GM23338 (cell line): Measurements from ENCODE around the gene ARHGEF3. TPM values are rescaled to one million over a fixed set of nuclear protein-coding genes. Genes with fewer than 3 reads are reported as not detected.

Experiments used
- ATAC-seq: fragments of 200-7000 bp; cut with Tn5 transposase; 3 replicates; pipeline ENCODE4 v1.9.1; 2020
- DNase-seq: peaks from one replicate; pipeline ENCODE4 v3.0.0-alpha.2; 2015; ENCODE audit warnings: low spot score
- H2AFZ ChIP-seq: fragments of 200-600 bp; sonication (generic); 2 replicates; pipeline ENCODE4 v1.8.0; 2016; ENCODE audit warnings: antibody characterized with exemption, mild to moderate bottlenecking, moderate library complexity
- H3F3A ChIP-seq: fragments of 200-600 bp; sonication (generic); replicated peaks from 2 replicates; pipeline ENCODE4 v1.8.0; 2017; ENCODE audit warnings: antibody characterized with exemption, mixed run types, low read depth
- H3K27ac ChIP-seq: fragments of 200-600 bp; sonication (generic); 2 replicates; pipeline ENCODE4 v1.6.1; 2016; ENCODE audit warnings: low read depth
- H3K27me3 ChIP-seq: fragments of 200-600 bp; sonication (generic); 2 replicates; pipeline ENCODE4 v1.8.0; 2016; ENCODE audit warnings: mild to moderate bottlenecking, mixed run types, moderate library complexity; ENCODE audit not compliant: insufficient read depth
- H3K36me3 ChIP-seq: fragments of 200-600 bp; sonication (generic); 2 replicates; pipeline ENCODE4 v1.8.0; 2016; ENCODE audit warnings: mild to moderate bottlenecking; ENCODE audit not compliant: insufficient read depth
- H3K4me1 ChIP-seq: fragments of 200-600 bp; sonication (generic); 2 replicates; pipeline ENCODE4 v1.8.0; 2016; ENCODE audit warnings: mild to moderate bottlenecking, moderate library complexity; ENCODE audit not compliant: insufficient read depth
- H3K4me2 ChIP-seq: fragments of 200-600 bp; sonication (generic); 2 replicates; pipeline ENCODE4 v1.7.1; 2017; ENCODE audit warnings: mixed run types
- H3K4me3 ChIP-seq: fragments of 200-600 bp; sonication (generic); 2 replicates; pipeline ENCODE4 v1.6.1; 2016; ENCODE audit warnings: mixed run types
- H3K79me2 ChIP-seq: fragments of 200-600 bp; sonication (generic); replicated peaks from 2 replicates; pipeline ENCODE4 v1.8.0; 2017; ENCODE audit warnings: mild to moderate bottlenecking; ENCODE audit not compliant: insufficient read depth
- H3K9me2 ChIP-seq: fragments of 200-600 bp; sonication (generic); 2 replicates; pipeline ENCODE4 v1.8.0; 2017; ENCODE audit not compliant: insufficient read depth
- H4K20me1 ChIP-seq: fragments of 200-600 bp; sonication (generic); replicated peaks from 2 replicates; pipeline ENCODE4 v1.8.0; 2017; ENCODE audit warnings: mild to moderate bottlenecking; ENCODE audit not compliant: insufficient read depth
- H3K27ac Mint-ChIP-seq: 2 replicates; pipeline ENCODE4 v1.8.0; 2020; ENCODE audit warnings: inconsistent platforms, mild to moderate bottlenecking, moderate library complexity, mixed read lengths
- H3K27me3 Mint-ChIP-seq: 3 replicates; pipeline ENCODE4 v1.8.0; 2022; ENCODE audit warnings: low read depth, mild to moderate bottlenecking, moderate library complexity, mixed read lengths, inconsistent platforms; ENCODE audit not compliant: insufficient read depth, poor library complexity
- H3K36me3 Mint-ChIP-seq: 3 replicates; pipeline ENCODE4 v1.8.0; 2021; ENCODE audit warnings: low read depth, mild to moderate bottlenecking, inconsistent platforms, moderate library complexity, mixed read lengths
- H3K4me1 Mint-ChIP-seq: 3 replicates; pipeline ENCODE4 v1.8.0; 2020; ENCODE audit warnings: mild to moderate bottlenecking, inconsistent platforms, mixed read lengths
- H3K4me3 Mint-ChIP-seq: 3 replicates; pipeline ENCODE4 v1.8.0; 2021; ENCODE audit warnings: moderate library complexity, mild to moderate bottlenecking, inconsistent platforms, mixed read lengths
- H3K9me3 Mint-ChIP-seq: 3 replicates; pipeline ENCODE4 v1.8.0; 2020; ENCODE audit warnings: moderate library complexity, mild to moderate bottlenecking, inconsistent platforms, mixed read lengths
- CREB1 ChIP-seq: fragments of 250-450 bp; sonication (Bioruptor Pico); IDR thresholded peaks from 2 replicates; pipeline ENCODE4 v1.5.0; 2020; ENCODE audit warnings: low read depth, mild to moderate bottlenecking, moderate library complexity
- EZH2phosphoT487 ChIP-seq: fragments of 200-600 bp; sonication (generic); IDR thresholded peaks from one replicate; pipeline ENCODE4 v1.8.1; 2018; ENCODE audit warnings: antibody characterized with exemption; ENCODE audit not compliant: unreplicated experiment
- NANOG ChIP-seq: IDR thresholded peaks from 2 replicates; pipeline ENCODE4 v1.6.1; 2016; ENCODE audit warnings: antibody characterized with exemption, borderline replicate concordance
- POLR2AphosphoS5 ChIP-seq: IDR thresholded peaks from 2 replicates; pipeline ENCODE4 v1.6.1; 2016; ENCODE audit warnings: antibody characterized with exemption, low read depth
- STAT1 ChIP-seq: IDR thresholded peaks from one replicate; pipeline ENCODE4 v1.6.1; 2016; ENCODE audit warnings: antibody characterized with exemption; ENCODE audit not compliant: unreplicated experiment
- ZNF331 ChIP-seq: fragments of 250-450 bp; sonication (Bioruptor Pico); IDR thresholded peaks from 2 replicates; pipeline ENCODE4 v1.5.0; 2020; ENCODE audit warnings: low read depth, mild to moderate bottlenecking, moderate library complexity
- polyA plus RNA-seq: library from polyadenylated mRNA; unstranded; fragments of >200 nt; fragmentation: Nextera tagmentation; extraction: Ambion mirVana; gene quantifications from 2 replicates; pipeline ENCODE4 v1.2.1, GENCODE V29; 2016
- total RNA-seq: library from RNA; depleted of rRNA; stranded (reverse); fragments of >200 nt; shearing (Covaris generic); gene quantifications from 2 replicates; pipeline ENCODE4 v1.2.3, GENCODE V29; 2014
- TF ChIP-seq, protein P1 (sequence below): IDR thresholded peaks from one replicate; pipeline ENCODE4 v1.6.1; 2018; ENCODE audit warnings: antibody characterized with exemption; ENCODE audit not compliant: unreplicated experiment
- TF ChIP-seq, protein P2 (sequence below): IDR thresholded peaks from 2 replicates; pipeline ENCODE4 v1.6.1; 2016; ENCODE audit warnings: antibody characterized with exemption
- TF ChIP-seq, protein P3 (sequence below): fragments of 250-450 bp; sonication (Bioruptor Pico); IDR thresholded peaks from 2 replicates; pipeline ENCODE4 v1.5.0; 2020; ENCODE audit warnings: mild to moderate bottlenecking, moderate library complexity

Gene ARHGEF3
- total and polyA plus RNA-seq, 2 experiments from 2014 or later = 5.0 to 5.1 TPM

DNA sequence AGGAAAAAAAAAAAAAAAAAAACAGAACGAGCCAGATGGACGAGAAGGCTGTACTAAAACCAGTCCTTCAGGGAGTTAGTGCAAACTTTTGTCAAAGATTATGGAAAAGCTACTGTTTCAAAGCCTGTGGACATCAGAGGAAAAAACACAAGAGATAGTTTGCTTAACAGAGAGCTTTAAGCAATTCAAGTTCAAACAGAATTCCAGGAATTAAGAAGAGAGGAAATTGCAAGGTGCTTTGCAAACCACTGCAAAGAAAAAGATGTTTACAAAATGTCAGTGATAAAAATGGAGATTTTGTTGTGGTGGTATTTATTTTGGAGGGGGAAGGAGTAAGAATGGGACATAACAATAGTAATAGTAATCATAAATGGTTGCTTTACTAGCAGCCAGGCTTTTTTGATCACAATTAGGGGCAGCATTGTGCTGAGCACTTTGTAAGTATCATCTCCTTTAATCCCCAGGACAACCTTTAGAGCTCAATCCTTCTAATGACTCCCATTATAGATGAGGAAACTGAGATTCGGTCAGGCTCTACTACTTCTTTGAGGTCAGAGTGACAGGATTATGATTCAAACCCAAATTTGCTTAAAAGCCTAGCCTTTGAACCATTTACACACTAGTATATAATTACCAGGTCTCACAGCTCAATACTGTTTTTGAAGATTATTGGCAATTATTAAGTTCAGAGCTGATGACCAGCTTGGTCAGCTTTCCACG lies 22.4 kb upstream of the ARHGEF3 start:
- no peaks in the 10 kb centered on the region for H3K9me3 Mint-ChIP-seq
- H3K27me3 Mint-ChIP-seq = peaks cover 1% of the 10 kb centered on the region
- H3F3A ChIP-seq = no peaks in the 10 kb centered on the region
- no peak overlapping the region for H3K4me3 Mint-ChIP-seq
- H3K27ac Mint-ChIP-seq = peak overlapping the region; percentile 6; the same call in 1 of the 2 replicates
- DNase-seq (peak; percentile 24), ATAC-seq (no peak)
- H3K27me3 ChIP-seq = no peaks in the 10 kb centered on the region
- TF ChIP-seq ZNF331 (CRISPR knock-in tag) (no peak), CREB1 (CRISPR knock-in tag) (no peak), NANOG (no peak), POLR2AphosphoS5 (no peak), EZH2phosphoT487 (no peak), STAT1 (no peak)
- TF ChIP-seq, protein P1, sequence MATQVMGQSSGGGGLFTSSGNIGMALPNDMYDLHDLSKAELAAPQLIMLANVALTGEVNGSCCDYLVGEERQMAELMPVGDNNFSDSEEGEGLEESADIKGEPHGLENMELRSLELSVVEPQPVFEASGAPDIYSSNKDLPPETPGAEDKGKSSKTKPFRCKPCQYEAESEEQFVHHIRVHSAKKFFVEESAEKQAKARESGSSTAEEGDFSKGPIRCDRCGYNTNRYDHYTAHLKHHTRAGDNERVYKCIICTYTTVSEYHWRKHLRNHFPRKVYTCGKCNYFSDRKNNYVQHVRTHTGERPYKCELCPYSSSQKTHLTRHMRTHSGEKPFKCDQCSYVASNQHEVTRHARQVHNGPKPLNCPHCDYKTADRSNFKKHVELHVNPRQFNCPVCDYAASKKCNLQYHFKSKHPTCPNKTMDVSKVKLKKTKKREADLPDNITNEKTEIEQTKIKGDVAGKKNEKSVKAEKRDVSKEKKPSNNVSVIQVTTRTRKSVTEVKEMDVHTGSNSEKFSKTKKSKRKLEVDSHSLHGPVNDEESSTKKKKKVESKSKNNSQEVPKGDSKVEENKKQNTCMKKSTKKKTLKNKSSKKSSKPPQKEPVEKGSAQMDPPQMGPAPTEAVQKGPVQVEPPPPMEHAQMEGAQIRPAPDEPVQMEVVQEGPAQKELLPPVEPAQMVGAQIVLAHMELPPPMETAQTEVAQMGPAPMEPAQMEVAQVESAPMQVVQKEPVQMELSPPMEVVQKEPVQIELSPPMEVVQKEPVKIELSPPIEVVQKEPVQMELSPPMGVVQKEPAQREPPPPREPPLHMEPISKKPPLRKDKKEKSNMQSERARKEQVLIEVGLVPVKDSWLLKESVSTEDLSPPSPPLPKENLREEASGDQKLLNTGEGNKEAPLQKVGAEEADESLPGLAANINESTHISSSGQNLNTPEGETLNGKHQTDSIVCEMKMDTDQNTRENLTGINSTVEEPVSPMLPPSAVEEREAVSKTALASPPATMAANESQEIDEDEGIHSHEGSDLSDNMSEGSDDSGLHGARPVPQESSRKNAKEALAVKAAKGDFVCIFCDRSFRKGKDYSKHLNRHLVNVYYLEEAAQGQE = no peak
- TF ChIP-seq, protein P2, sequence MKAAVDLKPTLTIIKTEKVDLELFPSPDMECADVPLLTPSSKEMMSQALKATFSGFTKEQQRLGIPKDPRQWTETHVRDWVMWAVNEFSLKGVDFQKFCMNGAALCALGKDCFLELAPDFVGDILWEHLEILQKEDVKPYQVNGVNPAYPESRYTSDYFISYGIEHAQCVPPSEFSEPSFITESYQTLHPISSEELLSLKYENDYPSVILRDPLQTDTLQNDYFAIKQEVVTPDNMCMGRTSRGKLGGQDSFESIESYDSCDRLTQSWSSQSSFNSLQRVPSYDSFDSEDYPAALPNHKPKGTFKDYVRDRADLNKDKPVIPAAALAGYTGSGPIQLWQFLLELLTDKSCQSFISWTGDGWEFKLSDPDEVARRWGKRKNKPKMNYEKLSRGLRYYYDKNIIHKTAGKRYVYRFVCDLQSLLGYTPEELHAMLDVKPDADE = no peak
- TF ChIP-seq, protein P3, sequence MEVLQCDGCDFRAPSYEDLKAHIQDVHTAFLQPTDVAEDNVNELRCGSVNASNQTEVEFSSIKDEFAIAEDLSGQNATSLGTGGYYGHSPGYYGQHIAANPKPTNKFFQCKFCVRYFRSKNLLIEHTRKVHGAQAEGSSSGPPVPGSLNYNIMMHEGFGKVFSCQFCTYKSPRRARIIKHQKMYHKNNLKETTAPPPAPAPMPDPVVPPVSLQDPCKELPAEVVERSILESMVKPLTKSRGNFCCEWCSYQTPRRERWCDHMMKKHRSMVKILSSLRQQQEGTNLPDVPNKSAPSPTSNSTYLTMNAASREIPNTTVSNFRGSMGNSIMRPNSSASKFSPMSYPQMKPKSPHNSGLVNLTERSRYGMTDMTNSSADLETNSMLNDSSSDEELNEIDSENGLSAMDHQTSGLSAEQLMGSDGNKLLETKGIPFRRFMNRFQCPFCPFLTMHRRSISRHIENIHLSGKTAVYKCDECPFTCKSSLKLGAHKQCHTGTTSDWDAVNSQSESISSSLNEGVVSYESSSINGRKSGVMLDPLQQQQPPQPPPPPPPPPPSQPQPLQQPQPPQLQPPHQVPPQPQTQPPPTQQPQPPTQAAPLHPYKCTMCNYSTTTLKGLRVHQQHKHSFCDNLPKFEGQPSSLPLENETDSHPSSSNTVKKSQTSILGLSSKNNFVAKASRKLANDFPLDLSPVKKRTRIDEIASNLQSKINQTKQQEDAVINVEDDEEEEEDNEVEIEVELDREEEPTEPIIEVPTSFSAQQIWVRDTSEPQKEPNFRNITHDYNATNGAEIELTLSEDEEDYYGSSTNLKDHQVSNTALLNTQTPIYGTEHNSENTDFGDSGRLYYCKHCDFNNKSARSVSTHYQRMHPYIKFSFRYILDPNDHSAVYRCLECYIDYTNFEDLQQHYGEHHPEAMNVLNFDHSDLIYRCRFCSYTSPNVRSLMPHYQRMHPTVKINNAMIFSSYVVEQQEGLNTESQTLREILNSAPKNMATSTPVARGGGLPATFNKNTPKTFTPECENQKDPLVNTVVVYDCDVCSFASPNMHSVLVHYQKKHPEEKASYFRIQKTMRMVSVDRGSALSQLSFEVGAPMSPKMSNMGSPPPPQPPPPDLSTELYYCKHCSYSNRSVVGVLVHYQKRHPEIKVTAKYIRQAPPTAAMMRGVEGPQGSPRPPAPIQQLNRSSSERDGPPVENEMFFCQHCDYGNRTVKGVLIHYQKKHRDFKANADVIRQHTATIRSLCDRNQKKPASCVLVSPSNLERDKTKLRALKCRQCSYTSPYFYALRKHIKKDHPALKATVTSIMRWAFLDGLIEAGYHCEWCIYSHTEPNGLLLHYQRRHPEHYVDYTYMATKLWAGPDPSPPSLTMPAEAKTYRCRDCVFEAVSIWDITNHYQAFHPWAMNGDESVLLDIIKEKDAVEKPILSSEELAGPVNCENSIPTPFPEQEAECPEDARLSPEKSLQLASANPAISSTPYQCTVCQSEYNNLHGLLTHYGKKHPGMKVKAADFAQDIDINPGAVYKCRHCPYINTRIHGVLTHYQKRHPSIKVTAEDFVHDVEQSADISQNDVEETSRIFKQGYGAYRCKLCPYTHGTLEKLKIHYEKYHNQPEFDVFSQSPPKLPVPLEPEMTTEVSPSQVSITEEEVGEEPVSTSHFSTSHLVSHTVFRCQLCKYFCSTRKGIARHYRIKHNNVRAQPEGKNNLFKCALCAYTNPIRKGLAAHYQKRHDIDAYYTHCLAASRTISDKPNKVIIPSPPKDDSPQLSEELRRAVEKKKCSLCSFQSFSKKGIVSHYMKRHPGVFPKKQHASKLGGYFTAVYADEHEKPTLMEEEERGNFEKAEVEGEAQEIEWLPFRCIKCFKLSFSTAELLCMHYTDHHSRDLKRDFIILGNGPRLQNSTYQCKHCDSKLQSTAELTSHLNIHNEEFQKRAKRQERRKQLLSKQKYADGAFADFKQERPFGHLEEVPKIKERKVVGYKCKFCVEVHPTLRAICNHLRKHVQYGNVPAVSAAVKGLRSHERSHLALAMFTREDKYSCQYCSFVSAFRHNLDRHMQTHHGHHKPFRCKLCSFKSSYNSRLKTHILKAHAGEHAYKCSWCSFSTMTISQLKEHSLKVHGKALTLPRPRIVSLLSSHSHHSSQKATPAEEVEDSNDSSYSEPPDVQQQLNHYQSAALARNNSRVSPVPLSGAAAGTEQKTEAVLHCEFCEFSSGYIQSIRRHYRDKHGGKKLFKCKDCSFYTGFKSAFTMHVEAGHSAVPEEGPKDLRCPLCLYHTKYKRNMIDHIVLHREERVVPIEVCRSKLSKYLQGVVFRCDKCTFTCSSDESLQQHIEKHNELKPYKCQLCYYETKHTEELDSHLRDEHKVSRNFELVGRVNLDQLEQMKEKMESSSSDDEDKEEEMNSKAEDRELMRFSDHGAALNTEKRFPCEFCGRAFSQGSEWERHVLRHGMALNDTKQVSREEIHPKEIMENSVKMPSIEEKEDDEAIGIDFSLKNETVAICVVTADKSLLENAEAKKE (CRISPR knock-in tag) = no peak
- H3K4me2 ChIP-seq = peak overlapping the region; percentile 45
- no peaks in the 10 kb centered on the region for H3K36me3 Mint-ChIP-seq
- no peak overlapping the region for H3K27ac ChIP-seq
- H3K9me2 ChIP-seq = no peaks in the 10 kb centered on the region
- H3K4me1 Mint-ChIP-seq = peaks cover 24% of the 10 kb centered on the region
- H3K36me3 ChIP-seq = no peaks in the 10 kb centered on the region
- H3K79me2 ChIP-seq = no peaks in the 10 kb centered on the region
- peaks cover 25% of the 10 kb centered on the region for H3K4me1 ChIP-seq
- no peaks in the 10 kb centered on the region for H4K20me1 ChIP-seq
- H2AFZ ChIP-seq = no peak overlapping the region
- peak overlapping the region; percentile 13; the same call in 1 of the 2 replicates for H3K4me3 ChIP-seq
